ENCODE measurements around the gene CADM1. TPM values are rescaled to one million over a fixed set of nuclear protein-coding genes. Genes with fewer than 3 reads are reported as not detected.

CADM1 gene
- total RNA-seq, 1 experiment from 2014 or later, result 62.4 TPM

- in situ Hi-C loops (cut with HindIII; ENCODE audit: low pct_unique_long_range_greater_than_20kb, low sequenced_read_pairs), result no loop called here
- DNase-seq (ENCODE audit: low read depth, low spot score), result no peak
These were observed 348.9 kb downstream of the CADM1 start for GRCh38 chr11:115155320-115155719.

GRCh38 chr11:115154355-115154736, 349.9 kb downstream of the CADM1 start:
- DNase-seq (ENCODE audit: low read depth, low spot score), result no peak
- in situ Hi-C loops (cut with HindIII; ENCODE audit: low pct_unique_long_range_greater_than_20kb, low sequenced_read_pairs), result no loop called here

GRCh38 chr11:115153731-115154354, 350.4 kb downstream of the CADM1 start:
- no peak for DNase-seq (ENCODE audit: low read depth, low spot score)

GRCh38 chr11:115153135-115153534, 351.1 kb downstream of the CADM1 start:
- in situ Hi-C loops (cut with HindIII; ENCODE audit: low pct_unique_long_range_greater_than_20kb, low sequenced_read_pairs), result no loop called here
- no peak for DNase-seq (ENCODE audit: low read depth, low spot score)

More at GRCh38 chr11:115153731-115154354, 350.4 kb downstream of the CADM1 start:
- in situ Hi-C loops (cut with HindIII; ENCODE audit: low pct_unique_long_range_greater_than_20kb, low sequenced_read_pairs), result no loop called here

GRCh38 chr11:115151010-115151409, 353.2 kb downstream of the CADM1 start:
- DNase-seq (ENCODE audit: low read depth, low spot score), result no peak
- in situ Hi-C loops (cut with HindIII; ENCODE audit: low pct_unique_long_range_greater_than_20kb, low sequenced_read_pairs), result no loop called here

GRCh38 chr11:115148691-115149090, 355.5 kb downstream of the CADM1 start:
- in situ Hi-C loops (cut with HindIII; ENCODE audit: low pct_unique_long_range_greater_than_20kb, low sequenced_read_pairs), result no loop called here
- DNase-seq (ENCODE audit: low read depth, low spot score), result no peak

GRCh38 chr11:115148101-115148500, 356.1 kb downstream of the CADM1 start:
- in situ Hi-C loops (cut with HindIII; ENCODE audit: low pct_unique_long_range_greater_than_20kb, low sequenced_read_pairs), result no loop called here
- DNase-seq (ENCODE audit: low read depth, low spot score), result no peak

GRCh38 chr11:115147243-115147807, 356.9 kb downstream of the CADM1 start:
- in situ Hi-C loops (cut with HindIII; ENCODE audit: low pct_unique_long_range_greater_than_20kb, low sequenced_read_pairs), result no loop called here

GRCh38 chr11:115146425-115146824, 357.8 kb downstream of the CADM1 start:
- in situ Hi-C loops (cut with HindIII; ENCODE audit: low pct_unique_long_range_greater_than_20kb, low sequenced_read_pairs), result no loop called here
- DNase-seq (ENCODE audit: low read depth, low spot score), result no peak

More at GRCh38 chr11:115147243-115147807, 356.9 kb downstream of the CADM1 start:
- DNase-seq (ENCODE audit: low read depth, low spot score), result no peak

GRCh38 chr11:115145324-115145723, 358.9 kb downstream of the CADM1 start:
- in situ Hi-C loops (cut with HindIII; ENCODE audit: low pct_unique_long_range_greater_than_20kb, low sequenced_read_pairs), result no loop called here
- no peak for DNase-seq (ENCODE audit: low read depth, low spot score)

- DNase-seq (ENCODE audit: low read depth, low spot score), result no peak
- in situ Hi-C loops (cut with HindIII; ENCODE audit: low pct_unique_long_range_greater_than_20kb, low sequenced_read_pairs), result no loop called here
These were observed 359.3 kb downstream of the CADM1 start for GRCh38 chr11:115144914-115145313.

GRCh38 chr11:115144014-115144413, 360.2 kb downstream of the CADM1 start:
- in situ Hi-C loops (cut with HindIII; ENCODE audit: low pct_unique_long_range_greater_than_20kb, low sequenced_read_pairs), result no loop called here

GRCh38 chr11:115141231-115142114, 362.7 kb downstream of the CADM1 start:
- in situ Hi-C loops (cut with HindIII; ENCODE audit: low pct_unique_long_range_greater_than_20kb, low sequenced_read_pairs), result no loop called here
- DNase-seq (ENCODE audit: low read depth, low spot score), result no peak

More at GRCh38 chr11:115144014-115144413, 360.2 kb downstream of the CADM1 start:
- DNase-seq (ENCODE audit: low read depth, low spot score), result no peak

- in situ Hi-C loops (cut with HindIII; ENCODE audit: low pct_unique_long_range_greater_than_20kb, low sequenced_read_pairs), result no loop called here
- no peak for DNase-seq (ENCODE audit: low read depth, low spot score)
These were observed 368.3 kb downstream of the CADM1 start for GRCh38 chr11:115135936-115136335.

GRCh38 chr11:115134926-115135325, 369.3 kb downstream of the CADM1 start:
- in situ Hi-C loops (cut with HindIII; ENCODE audit: low pct_unique_long_range_greater_than_20kb, low sequenced_read_pairs), result no loop called here

GRCh38 chr11:115133475-115134209, 370.6 kb downstream of the CADM1 start:
- in situ Hi-C loops (cut with HindIII; ENCODE audit: low pct_unique_long_range_greater_than_20kb, low sequenced_read_pairs), result no loop called here
- no peak for DNase-seq (ENCODE audit: low read depth, low spot score)

More at GRCh38 chr11:115134926-115135325, 369.3 kb downstream of the CADM1 start:
- DNase-seq (ENCODE audit: low read depth, low spot score), result no peak

- in situ Hi-C loops (cut with HindIII; ENCODE audit: low pct_unique_long_range_greater_than_20kb, low sequenced_read_pairs), result no loop called here
- peak; percentile 37 for DNase-seq (ENCODE audit: low read depth, low spot score)
These were observed 371.6 kb downstream of the CADM1 start for GRCh38 chr11:115132436-115133228.

Data from SK-MEL-5 (cell line).